ENCODE results near the gene SCPEP1. TPM values are rescaled to one million over a fixed set of nuclear protein-coding genes. Genes with fewer than 3 reads are reported as not detected.

SCPEP1 gene
- total and polyA plus RNA-seq, 10 of the 15 experiments (the other 5 are each of a cell fraction or from before 2014, with no cell fraction given): 31.2 to 80.2 (median 40.7) TPM

DNA sequence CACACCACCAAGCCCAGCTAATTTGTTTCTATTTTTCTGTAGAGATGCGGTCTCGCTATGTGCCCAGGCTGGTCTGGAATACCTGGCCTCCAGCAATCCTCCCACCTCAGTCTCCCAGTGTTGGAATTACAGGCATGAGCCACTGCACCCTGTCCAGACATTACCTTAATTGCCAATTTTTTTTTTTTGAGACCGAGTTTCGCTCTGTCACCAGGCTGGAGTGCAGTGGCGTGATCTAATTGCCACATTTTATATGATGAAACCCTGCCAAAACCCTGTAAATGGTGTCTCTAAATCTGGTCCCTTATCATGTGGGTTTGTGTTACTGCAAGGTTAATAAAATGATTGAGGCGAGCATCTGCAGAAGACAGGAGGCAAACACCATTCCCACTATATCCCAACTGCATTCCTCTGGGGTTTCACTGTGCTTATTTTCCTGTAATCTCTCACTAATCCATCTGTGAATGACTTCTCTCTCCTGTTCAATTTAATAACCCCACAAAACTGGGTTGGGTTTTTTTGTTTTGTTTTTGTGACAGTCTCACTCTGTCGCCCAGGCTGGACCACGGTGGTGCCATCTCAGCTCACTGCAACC lies 44.7 kb upstream of the SCPEP1 start:
- ChIA-PET SMC1A (ENCODE audit: uncharacterized antibody, unreplicated experiment) (interaction anchor here (1.3 to 3.4 kb wide), 4 partner anchors 9 to 114 kb away, joined by 3 to 21 read pairs (median 6); no protein-coding TSS in a partner anchor), CTCF (interaction anchor here (1.0 to 4.1 kb wide), 2 partner anchors 113 to 116 kb away, joined by 3 to 19 read pairs; no protein-coding TSS in a partner anchor), POLR2A (no interaction called here), RAD21 (ENCODE audit: unreplicated experiment) (interaction anchor here (1.2 kb wide), 1 partner anchor 114 kb away, joined by 3 read pairs; no protein-coding TSS in a partner anchor)
- Histone ChIP-seq H2AFZ (ENCODE audit: control insufficient read depth, low read depth, low read length) (no peak overlapping the region), H3K27me3 (replicated peaks in 1 of 2; ENCODE audit: control insufficient read depth in 2 of 2, insufficient read depth in 2 of 2, low read length in 1 of 2) (no peaks in the 10 kb centered on the region), H3K36me3 (ENCODE audit: control insufficient read depth in 2 of 2, insufficient read depth in 2 of 2, low read length in 1 of 2) (peaks cover 0 to 10% of the 10 kb centered on the region in 2 experiments; a peak in 1 of 4 replicates), H4K20me1 (ENCODE audit: control insufficient read depth, insufficient read depth) (no peaks in the 10 kb centered on the region), H3K79me2 (ENCODE audit: control insufficient read depth, insufficient read depth, low read length) (no peaks in the 10 kb centered on the region), H3K4me3 (no peak overlapping the region), H3K9ac (ENCODE audit: control insufficient read depth, insufficient read depth, low read length) (no peak overlapping the region), H3K4me2 (ENCODE audit: control insufficient read depth, insufficient read depth) (no peak overlapping the region), H3K9me3 (replicated peaks; ENCODE audit: control insufficient read depth, insufficient read depth, low read length) (peaks cover 2% of the 10 kb centered on the region; the same call in 2 of the 3 replicates), H3K4me1 (ENCODE audit: control insufficient read depth, insufficient read depth, low read length) (no peaks in the 10 kb centered on the region), H3K27ac (ENCODE audit: control insufficient read depth, insufficient read depth) (no peak overlapping the region)
- ATAC-seq: no peak
- in situ Hi-C loops (cut with MboI) (no loop called here), intact Hi-C loops (cut with micrococcal nuclease; ENCODE audit: unreplicated experiment) (no loop called here)
- no TSS peak for BruUV-seq (replicated peaks)
- 97% methylated on average over 8 of the region's 8 CpGs for WGBS (ENCODE audit: insufficient coverage, insufficient replicate concordance, low lambda C conversion rate, missing lambda C conversion rate)
- DNase-seq (ENCODE audit: low read depth, low spot score): no peak
- no peak for FAIRE-seq
- TF ChIP-seq, protein P1, sequence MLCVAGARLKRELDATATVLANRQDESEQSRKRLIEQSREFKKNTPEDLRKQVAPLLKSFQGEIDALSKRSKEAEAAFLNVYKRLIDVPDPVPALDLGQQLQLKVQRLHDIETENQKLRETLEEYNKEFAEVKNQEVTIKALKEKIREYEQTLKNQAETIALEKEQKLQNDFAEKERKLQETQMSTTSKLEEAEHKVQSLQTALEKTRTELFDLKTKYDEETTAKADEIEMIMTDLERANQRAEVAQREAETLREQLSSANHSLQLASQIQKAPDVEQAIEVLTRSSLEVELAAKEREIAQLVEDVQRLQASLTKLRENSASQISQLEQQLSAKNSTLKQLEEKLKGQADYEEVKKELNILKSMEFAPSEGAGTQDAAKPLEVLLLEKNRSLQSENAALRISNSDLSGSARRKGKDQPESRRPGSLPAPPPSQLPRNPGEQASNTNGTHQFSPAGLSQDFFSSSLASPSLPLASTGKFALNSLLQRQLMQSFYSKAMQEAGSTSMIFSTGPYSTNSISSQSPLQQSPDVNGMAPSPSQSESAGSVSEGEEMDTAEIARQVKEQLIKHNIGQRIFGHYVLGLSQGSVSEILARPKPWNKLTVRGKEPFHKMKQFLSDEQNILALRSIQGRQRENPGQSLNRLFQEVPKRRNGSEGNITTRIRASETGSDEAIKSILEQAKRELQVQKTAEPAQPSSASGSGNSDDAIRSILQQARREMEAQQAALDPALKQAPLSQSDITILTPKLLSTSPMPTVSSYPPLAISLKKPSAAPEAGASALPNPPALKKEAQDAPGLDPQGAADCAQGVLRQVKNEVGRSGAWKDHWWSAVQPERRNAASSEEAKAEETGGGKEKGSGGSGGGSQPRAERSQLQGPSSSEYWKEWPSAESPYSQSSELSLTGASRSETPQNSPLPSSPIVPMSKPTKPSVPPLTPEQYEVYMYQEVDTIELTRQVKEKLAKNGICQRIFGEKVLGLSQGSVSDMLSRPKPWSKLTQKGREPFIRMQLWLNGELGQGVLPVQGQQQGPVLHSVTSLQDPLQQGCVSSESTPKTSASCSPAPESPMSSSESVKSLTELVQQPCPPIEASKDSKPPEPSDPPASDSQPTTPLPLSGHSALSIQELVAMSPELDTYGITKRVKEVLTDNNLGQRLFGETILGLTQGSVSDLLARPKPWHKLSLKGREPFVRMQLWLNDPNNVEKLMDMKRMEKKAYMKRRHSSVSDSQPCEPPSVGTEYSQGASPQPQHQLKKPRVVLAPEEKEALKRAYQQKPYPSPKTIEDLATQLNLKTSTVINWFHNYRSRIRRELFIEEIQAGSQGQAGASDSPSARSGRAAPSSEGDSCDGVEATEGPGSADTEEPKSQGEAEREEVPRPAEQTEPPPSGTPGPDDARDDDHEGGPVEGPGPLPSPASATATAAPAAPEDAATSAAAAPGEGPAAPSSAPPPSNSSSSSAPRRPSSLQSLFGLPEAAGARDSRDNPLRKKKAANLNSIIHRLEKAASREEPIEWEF (IDR thresholded peaks at IDR 0.05; ENCODE audit: insufficient replicate concordance, low read depth, low read length): no peak
- TF ChIP-seq ATF7 (IDR thresholded peaks at IDR 0.05; ENCODE audit: low read depth) (no peak), GABPA (IDR thresholded peaks at IDR 0.05; ENCODE audit: low read depth) (no peak), ZBTB11 (CRISPR knock-in tag; IDR thresholded peaks at IDR 0.05) (no peak), MEF2B (IDR thresholded peaks at IDR 0.05; ENCODE audit: partially characterized antibody, poor library complexity, severe bottlenecking) (no peak), SREBF1 (IDR thresholded peaks at IDR 0.05; ENCODE audit: low read length) (no peak), RFX5 (IDR thresholded peaks at IDR 0.05; ENCODE audit: low read depth, low read length) (no peak), PAX5 (IDR thresholded peaks at IDR 0.05; ENCODE audit: borderline replicate concordance, low read depth, low read length) (no peak), LARP7 (IDR thresholded peaks at IDR 0.05) (no peak), HDGF (IDR thresholded peaks at IDR 0.05) (no peak), HDAC2 (IDR thresholded peaks at IDR 0.05) (no peak), HSF1 (IDR thresholded peaks at IDR 0.05; ENCODE audit: low read depth, low read length) (no peak), NFXL1 (IDR thresholded peaks at IDR 0.05; ENCODE audit: borderline replicate concordance) (no peak), WRNIP1 (IDR thresholded peaks at IDR 0.05; ENCODE audit: borderline replicate concordance, low read depth, low read length) (no peak), SMAD5 (IDR thresholded peaks at IDR 0.05; ENCODE audit: low read depth) (no peak)
